ENCODE data around the gene PRR20G. TPM values are rescaled to one million over a fixed set of nuclear protein-coding genes. Genes with fewer than 3 reads are reported as not detected.
"Not testable (repeated sequence)": the region's sequence is repeated elsewhere in the genome, so short reads cannot be mapped to it uniquely, and the experiment has no call there.

PRR20G gene
- total and polyA plus RNA-seq, 2 experiments from 2014 or later = not detected

GRCh38 chr3:127299276-127299675 lies 11.4 kb upstream of the PRR20G start:
- no peak overlapping the region for H3K4me3 ChIP-seq
- H3K36me3 ChIP-seq (ENCODE audit: low read depth) = no peaks in the 10 kb centered on the region
- peaks cover 36% of the 10 kb centered on the region for H3K27me3 ChIP-seq (replicated peaks; ENCODE audit: insufficient read depth)
- 33 to 37% methylated on average over 6 of the region's 6 CpGs for WGBS, 2 experiments (ENCODE audit: low coverage in 1 of 2, low lambda C conversion rate in 2 of 2, missing lambda C conversion rate in 2 of 2)
- H3K27ac ChIP-seq = no peak overlapping the region
- no peaks in the 10 kb centered on the region for H3K4me1 ChIP-seq (ENCODE audit: insufficient read depth)
- no peaks in the 10 kb centered on the region for H4K20me1 ChIP-seq (ENCODE audit: insufficient read depth)
- no peak for TF ChIP-seq EZH2 (IDR thresholded peaks at IDR 0.05; ENCODE audit: insufficient read depth, poor library complexity, severe bottlenecking)
- no peak for TF ChIP-seq EZH2phosphoT487 (IDR thresholded peaks at IDR 0.05; ENCODE audit: insufficient read depth, low read depth)
- H3F3A ChIP-seq (ENCODE audit: insufficient read depth) = no peaks in the 10 kb centered on the region
- no peaks in the 10 kb centered on the region for H3K9me2 ChIP-seq (ENCODE audit: insufficient read depth)
- H3K4me2 ChIP-seq (ENCODE audit: unreplicated experiment) = no peak overlapping the region
- peak; percentile 10 for DNase-seq
- H2AFZ ChIP-seq = no peak overlapping the region
- H3K79me2 ChIP-seq (ENCODE audit: insufficient read depth) = no peaks in the 10 kb centered on the region
- H3K9me3 ChIP-seq (ENCODE audit: low read depth) = no peaks in the 10 kb centered on the region
- H3K9ac ChIP-seq = no peak overlapping the region
- in situ Hi-C loops (cut with MboI) = no loop called here

GRCh38 chr3:127296959-127297358 lies 9.1 kb upstream of the PRR20G start:
- Histone ChIP-seq H3K4me3 (no peak overlapping the region), H3K4me1 (ENCODE audit: insufficient read depth) (no peaks in the 10 kb centered on the region), H3K36me3 (ENCODE audit: low read depth) (no peaks in the 10 kb centered on the region), H3K27ac (no peak overlapping the region), H3K9ac (no peak overlapping the region), H3K79me2 (ENCODE audit: insufficient read depth) (no peaks in the 10 kb centered on the region), H3K27me3 (replicated peaks; ENCODE audit: insufficient read depth) (peaks cover 39% of the 10 kb centered on the region), H4K20me1 (ENCODE audit: insufficient read depth) (no peaks in the 10 kb centered on the region), H3F3A (ENCODE audit: insufficient read depth) (no peaks in the 10 kb centered on the region), H3K9me2 (ENCODE audit: insufficient read depth) (no peaks in the 10 kb centered on the region), H2AFZ (no peak overlapping the region), H3K9me3 (ENCODE audit: low read depth) (no peaks in the 10 kb centered on the region), H3K4me2 (ENCODE audit: unreplicated experiment) (no peak overlapping the region)
- TF ChIP-seq EZH2 (IDR thresholded peaks at IDR 0.05; ENCODE audit: insufficient read depth, poor library complexity, severe bottlenecking) (no peak), EZH2phosphoT487 (IDR thresholded peaks at IDR 0.05; ENCODE audit: insufficient read depth, low read depth) (no peak)
- in situ Hi-C loops (cut with MboI) = no loop called here
- 35 to 38% methylated on average over 5 of the region's 5 CpGs for WGBS, 2 experiments (ENCODE audit: low coverage in 1 of 2, low lambda C conversion rate in 2 of 2, missing lambda C conversion rate in 2 of 2)
- no peak for DNase-seq

- peaks cover 39% of the 10 kb centered on the region for H3K27me3 ChIP-seq (replicated peaks; ENCODE audit: insufficient read depth)
- no peaks in the 10 kb centered on the region for H3F3A ChIP-seq (ENCODE audit: insufficient read depth)
- no peaks in the 10 kb centered on the region for H3K9me3 ChIP-seq (ENCODE audit: low read depth)
- H3K4me2 ChIP-seq (ENCODE audit: unreplicated experiment) = no peak overlapping the region
- H2AFZ ChIP-seq = no peak overlapping the region
- H3K27ac ChIP-seq = no peak overlapping the region
- no peak overlapping the region for H3K9ac ChIP-seq
- no peaks in the 10 kb centered on the region for H3K36me3 ChIP-seq (ENCODE audit: low read depth)
- DNase-seq = no peak
- H3K4me3 ChIP-seq = no peak overlapping the region
- no peaks in the 10 kb centered on the region for H4K20me1 ChIP-seq (ENCODE audit: insufficient read depth)
- H3K79me2 ChIP-seq (ENCODE audit: insufficient read depth) = no peaks in the 10 kb centered on the region
- no peaks in the 10 kb centered on the region for H3K4me1 ChIP-seq (ENCODE audit: insufficient read depth)
- no peaks in the 10 kb centered on the region for H3K9me2 ChIP-seq (ENCODE audit: insufficient read depth)
- TF ChIP-seq EZH2 (IDR thresholded peaks at IDR 0.05; ENCODE audit: insufficient read depth, poor library complexity, severe bottlenecking) (no peak), EZH2phosphoT487 (IDR thresholded peaks at IDR 0.05; ENCODE audit: insufficient read depth, low read depth) (no peak)
- 17 to 28% methylated on average over 3 of the region's 3 CpGs for WGBS, 2 experiments (ENCODE audit: low coverage in 1 of 2, low lambda C conversion rate in 2 of 2, missing lambda C conversion rate in 2 of 2)
- in situ Hi-C loops (cut with MboI) = no loop called here
These were observed 8.3 kb upstream of the PRR20G start for GRCh38 chr3:127296166-127296565.

- DNase-seq; H3K4me2 ChIP-seq (ENCODE audit: unreplicated experiment); H3K9ac ChIP-seq; in situ Hi-C loops (cut with MboI); H3K4me1 ChIP-seq (ENCODE audit: insufficient read depth); H3F3A ChIP-seq (ENCODE audit: insufficient read depth); H3K4me3 ChIP-seq; H3K9me2 ChIP-seq (ENCODE audit: insufficient read depth); H3K27ac ChIP-seq; H3K79me2 ChIP-seq (ENCODE audit: insufficient read depth); H3K36me3 ChIP-seq (ENCODE audit: low read depth); H4K20me1 ChIP-seq (ENCODE audit: insufficient read depth); H3K9me3 ChIP-seq (ENCODE audit: low read depth); H2AFZ ChIP-seq: not testable (repeated sequence)
- 64 to 68% methylated on average over 15 to 16 of the region's 16 CpGs for WGBS, 2 experiments (ENCODE audit: low coverage in 1 of 2, low lambda C conversion rate in 2 of 2, missing lambda C conversion rate in 2 of 2)
- peaks cover 22% of the 10 kb centered on the region for H3K27me3 ChIP-seq (replicated peaks; ENCODE audit: insufficient read depth)
These were observed 5.8 kb upstream of the PRR20G start for GRCh38 chr3:127293650-127294049.

GRCh38 chr3:127291611-127292010 lies 3.8 kb upstream of the PRR20G start:
- Histone ChIP-seq H3K4me2 (ENCODE audit: unreplicated experiment) (no peak overlapping the region), H3K27ac (no peak overlapping the region), H3F3A (ENCODE audit: insufficient read depth) (no peaks in the 10 kb centered on the region), H3K36me3 (ENCODE audit: low read depth) (no peaks in the 10 kb centered on the region), H3K9me2 (ENCODE audit: insufficient read depth) (no peaks in the 10 kb centered on the region), H3K9me3 (ENCODE audit: low read depth) (no peaks in the 10 kb centered on the region), H3K79me2 (ENCODE audit: insufficient read depth) (no peaks in the 10 kb centered on the region), H3K4me1 (ENCODE audit: insufficient read depth) (no peaks in the 10 kb centered on the region), H3K4me3 (no peak overlapping the region), H4K20me1 (ENCODE audit: insufficient read depth) (no peaks in the 10 kb centered on the region), H3K27me3 (replicated peaks; ENCODE audit: insufficient read depth) (peaks cover 22% of the 10 kb centered on the region), H3K9ac (no peak overlapping the region), H2AFZ (no peak overlapping the region)
- in situ Hi-C loops (cut with MboI) = no loop called here
- TF ChIP-seq EZH2 (IDR thresholded peaks at IDR 0.05; ENCODE audit: insufficient read depth, poor library complexity, severe bottlenecking) (no peak), EZH2phosphoT487 (IDR thresholded peaks at IDR 0.05; ENCODE audit: insufficient read depth, low read depth) (no peak)
- no peak for DNase-seq
